HG03469 (cell line): Measurements from ENCODE around the gene DRC7.
"Not testable (repeated sequence)": the region's sequence is repeated elsewhere in the genome, so short reads cannot be mapped to it uniquely, and the experiment has no call there.

Experiments used
- ATAC-seq: cut with Tn5 transposase; IDR thresholded peaks from one replicate; pipeline ENCODE4 v1.9.1; 2021; ENCODE audit warnings: mild to moderate bottlenecking, moderate library complexity, moderate number of reproducible peaks; ENCODE audit not compliant: unreplicated experiment

The DRC7 gene

GRCh38 chr16:57760357-57761160, 66.0 kb downstream of the DRC7 start:
- no peak for ATAC-seq

- no peak for ATAC-seq
Measured at GRCh38 chr16:57761301-57761700, 66.7 kb downstream of the DRC7 start.

GRCh38 chr16:57761957-57762356, 67.4 kb downstream of the DRC7 start:
- ATAC-seq: no peak

- ATAC-seq: no peak
Measured at GRCh38 chr16:57762365-57763040, 67.9 kb downstream of the DRC7 start.

GRCh38 chr16:57763285-57764005, 68.8 kb downstream of the DRC7 start:
- ATAC-seq: no peak

- ATAC-seq: no peak
Measured at GRCh38 chr16:57764006-57764340, 69.4 kb downstream of the DRC7 start.

- ATAC-seq: no peak
Measured at GRCh38 chr16:57764341-57765159, 69.9 kb downstream of the DRC7 start.

- ATAC-seq: no peak
Measured at GRCh38 chr16:57765160-57765728, 70.6 kb downstream of the DRC7 start.

GRCh38 chr16:57766714-57767348, 72.2 kb downstream of the DRC7 start:
- no peak for ATAC-seq

- no peak for ATAC-seq
Measured at GRCh38 chr16:57769541-57770145, 75.0 kb downstream of the DRC7 start.

- ATAC-seq: no peak
Measured at GRCh38 chr16:57770361-57770760, 75.8 kb downstream of the DRC7 start.

- no peak for ATAC-seq
Measured at GRCh38 chr16:57771141-57771785, 76.7 kb downstream of the DRC7 start.

GRCh38 chr16:57773019-57773418, 78.4 kb downstream of the DRC7 start:
- no peak for ATAC-seq

- ATAC-seq: no peak
Measured at GRCh38 chr16:57773655-57774295, 79.2 kb downstream of the DRC7 start.

- no peak for ATAC-seq
Measured at GRCh38 chr16:57774705-57775285, 80.2 kb downstream of the DRC7 start.

GRCh38 chr16:57775661-57776469, 81.3 kb downstream of the DRC7 start:
- no peak for ATAC-seq

- ATAC-seq: no peak
Measured at GRCh38 chr16:57778658-57779057, 84.1 kb downstream of the DRC7 start.

- not testable (repeated sequence) for ATAC-seq
Measured at GRCh38 chr16:57779836-57780235, 85.2 kb downstream of the DRC7 start.
